Measurements from ENCODE around the gene ANAPC15. TPM values are rescaled to one million over a fixed set of nuclear protein-coding genes. Genes with fewer than 3 reads are reported as not detected.

The ANAPC15 gene
- polyA plus RNA-seq, 1 experiment, result 54.3 TPM

DNA sequence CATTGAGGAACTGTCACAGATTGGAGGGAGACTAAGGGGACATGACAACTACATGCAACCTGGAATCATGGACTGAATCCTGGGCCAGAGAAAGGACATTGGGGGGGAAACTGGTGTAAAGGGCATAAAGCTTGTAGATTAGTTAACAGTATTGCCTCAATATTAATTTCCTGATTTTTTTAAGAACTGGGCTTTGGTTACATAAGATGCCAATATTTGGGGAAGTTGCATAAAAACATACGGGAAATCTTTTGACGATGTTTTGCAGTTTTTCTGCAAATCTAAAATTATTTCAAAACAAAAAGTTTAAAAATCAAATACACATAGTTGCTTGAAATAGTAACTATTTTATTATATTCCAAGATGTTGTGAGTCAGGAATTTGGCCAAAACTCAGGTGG, 20.2 kb upstream of the ANAPC15 start:
- no peaks in the 10 kb centered on the region for H3K27me3 ChIP-seq (ENCODE audit: control insufficient read depth, insufficient read depth, low read length)
- TF ChIP-seq, protein P1, sequence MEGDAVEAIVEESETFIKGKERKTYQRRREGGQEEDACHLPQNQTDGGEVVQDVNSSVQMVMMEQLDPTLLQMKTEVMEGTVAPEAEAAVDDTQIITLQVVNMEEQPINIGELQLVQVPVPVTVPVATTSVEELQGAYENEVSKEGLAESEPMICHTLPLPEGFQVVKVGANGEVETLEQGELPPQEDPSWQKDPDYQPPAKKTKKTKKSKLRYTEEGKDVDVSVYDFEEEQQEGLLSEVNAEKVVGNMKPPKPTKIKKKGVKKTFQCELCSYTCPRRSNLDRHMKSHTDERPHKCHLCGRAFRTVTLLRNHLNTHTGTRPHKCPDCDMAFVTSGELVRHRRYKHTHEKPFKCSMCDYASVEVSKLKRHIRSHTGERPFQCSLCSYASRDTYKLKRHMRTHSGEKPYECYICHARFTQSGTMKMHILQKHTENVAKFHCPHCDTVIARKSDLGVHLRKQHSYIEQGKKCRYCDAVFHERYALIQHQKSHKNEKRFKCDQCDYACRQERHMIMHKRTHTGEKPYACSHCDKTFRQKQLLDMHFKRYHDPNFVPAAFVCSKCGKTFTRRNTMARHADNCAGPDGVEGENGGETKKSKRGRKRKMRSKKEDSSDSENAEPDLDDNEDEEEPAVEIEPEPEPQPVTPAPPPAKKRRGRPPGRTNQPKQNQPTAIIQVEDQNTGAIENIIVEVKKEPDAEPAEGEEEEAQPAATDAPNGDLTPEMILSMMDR (IDR thresholded peaks at IDR 0.05; ENCODE audit: insufficient read depth, low read depth, low read length), result no peak
- H3K4me3 ChIP-seq (ENCODE audit: low read depth, low read length), result no peak overlapping the region
- no peak for DNase-seq (ENCODE audit: low read depth)
- ChIA-PET POLR2A (no interaction called here), CTCF (no interaction called here)
- no peaks in the 10 kb centered on the region for H3K36me3 ChIP-seq (ENCODE audit: control insufficient read depth, insufficient read depth, low read length)

DNA sequence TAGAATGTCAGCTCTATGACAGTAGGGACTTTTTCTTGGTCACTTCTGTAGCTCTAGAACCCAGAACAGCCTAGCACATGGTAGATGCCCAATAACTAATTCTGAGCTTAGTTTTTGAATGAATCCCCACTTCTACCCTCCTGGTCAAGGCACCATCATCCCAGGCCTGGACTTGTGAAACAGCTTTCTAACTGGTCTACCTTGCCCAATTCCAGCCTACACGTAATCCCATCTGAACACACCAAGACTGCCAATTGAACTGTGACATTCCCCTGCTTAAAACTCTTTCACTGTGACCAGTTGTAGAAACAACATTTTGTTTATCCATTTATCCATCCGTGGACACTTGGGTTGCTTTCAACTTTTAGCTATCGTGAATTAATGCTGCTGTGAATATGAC, 16.9 kb upstream of the ANAPC15 start:
- DNase-seq (ENCODE audit: low read depth), result no peak
- POLR2A ChIA-PET, result no interaction called here
- Histone ChIP-seq H3K27me3 (ENCODE audit: control insufficient read depth, insufficient read depth, low read length) (no peaks in the 10 kb centered on the region), H3K36me3 (ENCODE audit: control insufficient read depth, insufficient read depth, low read length) (no peaks in the 10 kb centered on the region), H3K4me3 (ENCODE audit: low read depth, low read length) (no peak overlapping the region)
- TF ChIP-seq, protein P1 (IDR thresholded peaks at IDR 0.05; ENCODE audit: insufficient read depth, low read depth, low read length), result no peak
- CTCF ChIA-PET, result interaction anchor here (1.4 to 2.4 kb wide), 2 partner anchors 15 to 16 kb away, joined by 4 to 11 read pairs; partner anchors contain the start of gene ANAPC15

DNA sequence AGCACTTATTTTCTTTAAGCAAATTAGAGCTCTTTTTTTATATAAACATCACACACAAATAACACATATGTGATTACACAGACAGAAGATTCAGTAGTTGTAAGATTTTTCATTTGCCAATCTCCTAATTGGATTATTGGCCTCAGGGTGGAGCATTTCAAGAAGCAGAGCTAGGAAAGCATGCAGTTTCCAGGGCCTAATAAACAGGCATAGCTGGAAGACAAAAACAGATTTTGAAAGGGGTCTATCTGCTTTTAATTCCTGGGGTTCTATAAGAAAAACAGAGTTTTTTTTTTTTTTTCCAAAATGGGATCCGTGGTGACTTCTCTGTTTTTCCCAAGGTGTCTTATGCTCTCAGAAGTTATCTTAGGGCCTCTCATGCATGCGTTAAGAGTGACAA, 15.4 kb upstream of the ANAPC15 start:
- ChIA-PET POLR2A (no interaction called here), CTCF (interaction anchor here (0.6 to 2.4 kb wide), 3 partner anchors 16 to 260 kb away, joined by 3 to 11 read pairs (median 3); no protein-coding TSS in a partner anchor)
- no peaks in the 10 kb centered on the region for H3K27me3 ChIP-seq (ENCODE audit: control insufficient read depth, insufficient read depth, low read length)
- TF ChIP-seq, protein P1 (IDR thresholded peaks at IDR 0.05; ENCODE audit: insufficient read depth, low read depth, low read length), result no peak
- no peak overlapping the region for H3K4me3 ChIP-seq (ENCODE audit: low read depth, low read length)
- no peak for DNase-seq (ENCODE audit: low read depth)
- H3K36me3 ChIP-seq (ENCODE audit: control insufficient read depth, insufficient read depth, low read length), result no peaks in the 10 kb centered on the region

DNA sequence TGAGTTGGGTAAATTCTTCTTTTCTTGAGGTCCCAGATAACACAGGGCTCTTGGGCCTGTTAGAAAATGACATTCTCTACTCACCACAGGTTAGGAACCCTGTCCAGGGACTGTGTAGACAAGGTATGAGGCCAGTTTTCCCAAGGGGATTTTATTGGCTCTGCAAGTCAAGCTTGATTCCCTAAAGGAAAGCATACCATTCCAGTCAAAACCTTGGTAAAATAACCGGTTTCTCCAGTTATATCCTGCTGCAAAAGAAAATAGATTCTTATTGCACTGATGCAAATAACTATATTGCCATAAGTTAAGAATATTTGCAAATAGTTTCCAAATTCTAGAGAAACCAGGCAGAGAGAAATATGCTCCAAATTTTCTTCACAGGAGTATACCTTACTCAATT, 13.5 kb upstream of the ANAPC15 start:
- TF ChIP-seq, protein P1 (IDR thresholded peaks at IDR 0.05; ENCODE audit: insufficient read depth, low read depth, low read length), result no peak
- DNase-seq (ENCODE audit: low read depth), result no peak
- Histone ChIP-seq H3K36me3 (ENCODE audit: control insufficient read depth, insufficient read depth, low read length) (no peaks in the 10 kb centered on the region), H3K27me3 (ENCODE audit: control insufficient read depth, insufficient read depth, low read length) (no peaks in the 10 kb centered on the region), H3K4me3 (ENCODE audit: low read depth, low read length) (no peak overlapping the region)
- CTCF ChIA-PET, result interaction anchor here (1.2 kb wide), 2 partner anchors 9 to 305 kb away, joined by 3 to 4 read pairs; no protein-coding TSS in a partner anchor
- POLR2A ChIA-PET, result no interaction called here

DNA sequence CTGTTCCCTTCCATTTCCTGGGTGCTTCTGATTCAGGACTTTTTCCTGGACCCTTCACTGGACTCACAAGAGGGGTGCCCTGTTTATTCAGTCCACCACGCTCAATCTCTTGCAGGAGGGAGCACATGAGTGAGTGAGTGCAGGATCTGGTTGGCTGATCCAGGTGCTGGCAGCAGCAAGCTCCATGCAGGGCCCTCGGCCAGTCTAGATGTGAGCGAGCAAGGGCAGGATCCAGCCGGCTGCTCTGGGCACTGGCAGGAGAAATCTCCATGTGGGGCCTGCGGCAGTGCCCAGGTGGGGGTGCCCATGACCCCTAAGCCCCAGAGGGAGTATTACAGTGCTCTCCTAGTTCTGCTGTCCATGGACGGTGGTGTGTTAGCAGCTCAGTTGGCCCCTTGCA, 11.6 kb upstream of the ANAPC15 start:
- CTCF ChIA-PET, result interaction anchor here (2.7 kb wide), 1 partner anchor 20 kb away, joined by 11 read pairs; no protein-coding TSS in a partner anchor

More for the DNA sequence above, 11.6 kb upstream of the ANAPC15 start:
- no peak for DNase-seq (ENCODE audit: low read depth)
- TF ChIP-seq, protein P1 (IDR thresholded peaks at IDR 0.05; ENCODE audit: insufficient read depth, low read depth, low read length), result no peak
- POLR2A ChIA-PET, result no interaction called here
- H3K36me3 ChIP-seq (ENCODE audit: control insufficient read depth, insufficient read depth, low read length), result no peaks in the 10 kb centered on the region
- H3K27me3 ChIP-seq (ENCODE audit: control insufficient read depth, insufficient read depth, low read length), result no peaks in the 10 kb centered on the region
- H3K4me3 ChIP-seq (ENCODE audit: low read depth, low read length), result no peak overlapping the region
